ENCODE measurements around the gene WNT5B. TPM values are rescaled to one million over a fixed set of nuclear protein-coding genes. Genes with fewer than 3 reads are reported as not detected.

WNT5B gene
- total and polyA plus RNA-seq, 9 of the 15 experiments (the other 6 are each of a cell fraction or from before 2014, with no cell fraction given): 0.42 to 16.8 (median 5.4) TPM

GRCh38 chr12:1645819-1646218, 16.8 kb downstream of the WNT5B start:
- Histone ChIP-seq H3K9me3 (replicated peaks; ENCODE audit: control insufficient read depth, insufficient read depth, low read depth, low read length) (no peaks in the 10 kb centered on the region), H3K4me1 (replicated peaks in 1 of 2; ENCODE audit: control insufficient read depth in 2 of 2, insufficient read depth in 2 of 2, low read length in 2 of 2) (peaks cover 21 to 36% of the 10 kb centered on the region in 2 experiments), H3K4me3 (no peak overlapping the region), H3K27me3 (ENCODE audit: control insufficient read depth in 2 of 2, insufficient read depth in 2 of 2, low read length in 2 of 2) (no peaks in the 10 kb centered on the region), H3K79me2 (ENCODE audit: control insufficient read depth, insufficient read depth, low read length) (no peaks in the 10 kb centered on the region), H3K9me1 (ENCODE audit: control insufficient read depth, insufficient read depth, low read length) (no peaks in the 10 kb centered on the region), H2AFZ (ENCODE audit: low read depth, low read length) (no peak overlapping the region), H3K36me3 (ENCODE audit: control insufficient read depth, insufficient read depth, low read length) (no peaks in the 10 kb centered on the region; the same call in 2 of the 3 replicates), H4K20me1 (replicated peaks; ENCODE audit: control insufficient read depth, insufficient read depth, low read length) (no peaks in the 10 kb centered on the region), H3K27ac (ENCODE audit: extremely low read depth, low read depth, low read length) (no peak overlapping the region), H3K4me2 (ENCODE audit: insufficient read depth, low read length) (no peak overlapping the region), H3K9ac (ENCODE audit: insufficient read depth in 1 of 2, low read depth in 2 of 2, low read length in 2 of 2) (no peak overlapping the region)
- TF ChIP-seq, protein P1, sequence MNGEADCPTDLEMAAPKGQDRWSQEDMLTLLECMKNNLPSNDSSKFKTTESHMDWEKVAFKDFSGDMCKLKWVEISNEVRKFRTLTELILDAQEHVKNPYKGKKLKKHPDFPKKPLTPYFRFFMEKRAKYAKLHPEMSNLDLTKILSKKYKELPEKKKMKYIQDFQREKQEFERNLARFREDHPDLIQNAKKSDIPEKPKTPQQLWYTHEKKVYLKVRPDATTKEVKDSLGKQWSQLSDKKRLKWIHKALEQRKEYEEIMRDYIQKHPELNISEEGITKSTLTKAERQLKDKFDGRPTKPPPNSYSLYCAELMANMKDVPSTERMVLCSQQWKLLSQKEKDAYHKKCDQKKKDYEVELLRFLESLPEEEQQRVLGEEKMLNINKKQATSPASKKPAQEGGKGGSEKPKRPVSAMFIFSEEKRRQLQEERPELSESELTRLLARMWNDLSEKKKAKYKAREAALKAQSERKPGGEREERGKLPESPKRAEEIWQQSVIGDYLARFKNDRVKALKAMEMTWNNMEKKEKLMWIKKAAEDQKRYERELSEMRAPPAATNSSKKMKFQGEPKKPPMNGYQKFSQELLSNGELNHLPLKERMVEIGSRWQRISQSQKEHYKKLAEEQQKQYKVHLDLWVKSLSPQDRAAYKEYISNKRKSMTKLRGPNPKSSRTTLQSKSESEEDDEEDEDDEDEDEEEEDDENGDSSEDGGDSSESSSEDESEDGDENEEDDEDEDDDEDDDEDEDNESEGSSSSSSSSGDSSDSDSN (IDR thresholded peaks at IDR 0.05; ENCODE audit: borderline replicate concordance in 1 of 2, low read depth in 2 of 2, low read length in 2 of 2): no peak
- TF ChIP-seq TRIM24 (IDR thresholded peaks at IDR 0.05) (no peak), GABPB1 (CRISPR knock-in tag; IDR thresholded peaks at IDR 0.05) (no peak), ARID1B (IDR thresholded peaks at IDR 0.05) (no peak)
- TF ChIP-seq, protein P2, sequence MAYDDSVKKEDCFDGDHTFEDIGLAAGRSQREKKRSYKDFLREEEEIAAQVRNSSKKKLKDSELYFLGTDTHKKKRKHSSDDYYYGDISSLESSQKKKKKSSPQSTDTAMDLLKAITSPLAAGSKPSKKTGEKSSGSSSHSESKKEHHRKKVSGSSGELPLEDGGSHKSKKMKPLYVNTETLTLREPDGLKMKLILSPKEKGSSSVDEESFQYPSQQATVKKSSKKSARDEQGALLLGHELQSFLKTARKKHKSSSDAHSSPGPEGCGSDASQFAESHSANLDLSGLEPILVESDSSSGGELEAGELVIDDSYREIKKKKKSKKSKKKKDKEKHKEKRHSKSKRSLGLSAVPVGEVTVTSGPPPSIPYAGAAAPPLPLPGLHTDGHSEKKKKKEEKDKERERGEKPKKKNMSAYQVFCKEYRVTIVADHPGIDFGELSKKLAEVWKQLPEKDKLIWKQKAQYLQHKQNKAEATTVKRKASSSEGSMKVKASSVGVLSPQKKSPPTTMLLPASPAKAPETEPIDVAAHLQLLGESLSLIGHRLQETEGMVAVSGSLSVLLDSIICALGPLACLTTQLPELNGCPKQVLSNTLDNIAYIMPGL (CRISPR knock-in tag; IDR thresholded peaks at IDR 0.05): no peak
- 83% methylated on average over 10 of the region's 29 CpGs for WGBS (ENCODE audit: insufficient coverage, low coverage, missing lambda C conversion rate)
- ATAC-seq: no peak
- CTCF ChIA-PET (ENCODE audit: low intra/inter-chr PET ratio): no interaction called here
- POLR2A ChIA-PET: no interaction called here
- intact Hi-C loops (cut with micrococcal nuclease): no loop called here
- no peak for DNase-seq (ENCODE audit: extremely low read depth in 1 of 4, low spot score in 3 of 4)
- BruUV-seq (replicated peaks): no TSS peak
- in situ Hi-C loops (cut with MboI): loop anchor here (5.0 kb wide), 1 partner anchor 141 kb away; no protein-coding TSS in a partner anchor
- no peak for FAIRE-seq

All from K562 (cell line).